Measurements from ENCODE around the gene ACAP3.

Gene ACAP3

DNA sequence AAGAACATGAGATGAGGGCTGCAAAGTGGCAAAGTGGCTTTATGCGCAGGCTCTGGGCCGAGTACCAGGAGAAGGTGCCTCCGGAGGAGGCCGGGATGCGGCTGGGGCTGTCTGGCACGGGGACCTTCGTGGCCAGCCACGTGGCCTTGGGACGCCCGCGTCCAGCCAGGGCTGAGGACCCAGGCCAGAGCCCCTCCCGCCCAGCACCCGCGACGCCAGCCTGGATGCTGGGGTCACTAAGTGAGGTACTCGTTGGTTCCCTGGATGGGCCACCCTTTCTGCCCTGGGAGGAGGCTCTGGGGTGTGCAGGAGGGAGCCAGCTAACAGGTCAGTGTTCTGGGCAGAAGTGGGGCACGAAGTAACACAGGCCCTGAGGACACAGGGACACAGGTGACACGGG, 14.9 kb downstream of the ACAP3 start:
- H3K9me3 ChIP-seq (ENCODE audit: low read length) = no peaks in the 10 kb centered on the region
- no peaks in the 10 kb centered on the region for H3K36me3 ChIP-seq (ENCODE audit: insufficient read depth, low read length)
- no peak overlapping the region for H3K27ac ChIP-seq (ENCODE audit: low read depth, low read length)

DNA sequence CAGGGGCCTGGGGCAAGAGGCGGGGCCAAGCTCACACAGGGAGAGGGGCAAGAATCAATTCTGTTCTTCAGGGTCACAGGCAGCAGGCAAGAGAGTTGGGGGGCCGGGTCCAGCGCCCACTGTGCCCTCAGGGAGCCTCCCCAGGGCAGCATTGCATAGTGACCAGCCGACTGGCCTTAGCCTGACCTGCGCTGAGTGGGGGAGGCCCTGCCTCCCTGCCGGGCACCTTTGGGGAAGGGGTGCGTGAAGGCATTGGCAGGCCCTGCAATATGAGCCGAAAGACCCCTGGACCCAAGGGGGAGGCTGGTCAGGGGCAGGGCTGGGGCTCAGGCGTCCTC, 15.3 kb downstream of the ACAP3 start:
- no peak overlapping the region for H3K9ac ChIP-seq (ENCODE audit: low read length)
- no peaks in the 10 kb centered on the region for H3K36me3 ChIP-seq (ENCODE audit: insufficient read depth, low read length)
- peaks cover 0 to 3% of the 10 kb centered on the region in 2 donors for H3K27me3 ChIP-seq (ENCODE audit: control insufficient read depth in 1 of 2, insufficient read depth in 2 of 2, low read length in 2 of 2)
- no peak overlapping the region for H3K4me3 ChIP-seq (ENCODE audit: low read depth in 1 of 2, low read length in 2 of 2)
- no peak overlapping the region for H3K27ac ChIP-seq (ENCODE audit: low read depth, low read length)
- H3K4me1 ChIP-seq (ENCODE audit: insufficient read depth, low read length) = no peaks in the 10 kb centered on the region
- H3K9me3 ChIP-seq (ENCODE audit: low read length) = no peaks in the 10 kb centered on the region

More for the DNA sequence above, 14.9 kb downstream of the ACAP3 start:
- H3K9ac ChIP-seq (ENCODE audit: low read length) = no peak overlapping the region
- no peak overlapping the region for H3K4me3 ChIP-seq (ENCODE audit: low read depth in 1 of 2, low read length in 2 of 2)
- no peaks in the 10 kb centered on the region for H3K4me1 ChIP-seq (ENCODE audit: insufficient read depth, low read length)
- H3K27me3 ChIP-seq (ENCODE audit: control insufficient read depth in 1 of 2, insufficient read depth in 2 of 2, low read length in 2 of 2) = no peaks in the 10 kb centered on the region

DNA sequence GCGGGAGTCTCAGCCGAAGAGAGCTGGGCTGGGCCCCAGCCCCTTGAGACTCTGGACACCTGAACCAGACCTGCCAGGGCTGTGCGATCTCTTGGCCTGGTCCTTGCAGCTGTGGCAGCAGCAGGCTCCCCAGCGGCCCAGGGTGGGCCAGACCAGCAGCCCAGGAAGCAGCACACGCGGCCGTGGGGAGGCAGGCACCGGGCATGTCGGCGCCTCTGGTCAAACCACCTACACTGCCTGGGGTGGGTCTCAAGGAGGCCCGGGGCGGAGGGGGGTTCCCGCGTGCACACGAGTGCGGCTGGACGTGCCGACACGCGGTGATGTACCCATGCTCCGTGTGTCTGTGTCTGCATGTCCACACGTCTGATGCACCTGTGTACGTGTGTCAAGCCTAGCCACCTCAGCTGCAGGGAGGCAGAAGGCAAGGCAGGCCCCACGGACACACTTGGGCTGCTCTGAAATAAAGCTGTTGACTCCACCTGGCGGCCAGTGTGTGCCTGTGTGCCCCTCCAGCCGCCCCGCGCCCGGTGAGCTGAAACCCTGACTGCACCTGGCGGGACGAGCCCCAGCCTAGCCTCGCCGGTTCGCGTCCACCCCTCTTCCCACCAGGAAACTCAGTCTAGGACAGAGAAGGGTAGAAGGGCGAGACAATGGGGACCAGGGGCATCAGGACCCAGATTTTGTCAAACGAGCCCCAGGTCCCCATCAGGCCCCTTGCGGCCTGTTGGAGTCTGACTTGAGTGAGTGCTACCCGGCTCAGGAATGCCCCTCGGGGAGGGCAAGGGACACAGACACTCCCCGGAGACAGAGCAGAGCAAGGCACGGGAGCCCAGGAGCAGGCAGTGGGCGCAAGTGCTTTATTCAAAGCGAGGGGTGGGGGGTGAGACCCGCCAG, 15.9 kb downstream of the ACAP3 start:
- Histone ChIP-seq H3K27me3 (ENCODE audit: control insufficient read depth in 1 of 2, insufficient read depth in 2 of 2, low read length in 2 of 2) (peaks cover 0 to 9% of the 10 kb centered on the region in 2 donors), H3K4me1 (ENCODE audit: insufficient read depth, low read length) (no peaks in the 10 kb centered on the region), H3K27ac (ENCODE audit: low read depth, low read length) (no peak overlapping the region), H3K4me3 (ENCODE audit: low read depth in 1 of 2, low read length in 2 of 2) (no peak overlapping the region), H3K9ac (ENCODE audit: low read length) (no peak overlapping the region), H3K9me3 (ENCODE audit: low read length) (no peaks in the 10 kb centered on the region), H3K36me3 (ENCODE audit: insufficient read depth, low read length) (no peaks in the 10 kb centered on the region)

DNA sequence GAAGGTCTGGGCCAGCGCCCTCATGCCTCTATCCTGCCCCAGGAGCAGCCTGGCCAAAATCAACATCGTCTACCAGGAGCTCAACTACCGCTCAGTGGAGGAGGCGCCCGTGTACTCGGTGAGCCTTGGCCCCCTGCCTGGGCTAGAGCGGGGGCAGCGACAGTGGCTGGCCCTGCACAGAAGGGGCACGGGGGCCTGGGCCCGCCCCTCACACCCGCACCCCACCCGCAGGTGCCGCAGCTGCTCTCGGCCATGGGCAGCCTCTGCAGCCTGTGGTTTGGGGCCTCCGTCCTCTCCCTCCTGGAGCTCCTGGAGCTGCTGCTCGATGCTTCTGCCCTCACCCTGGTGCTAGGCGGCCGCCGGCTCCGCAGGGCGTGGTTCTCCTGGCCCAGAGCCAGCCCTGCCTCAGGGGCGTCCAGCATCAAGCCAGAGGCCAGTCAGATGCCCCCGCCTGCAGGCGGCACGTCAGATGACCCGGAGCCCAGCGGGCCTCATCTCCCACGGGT, 16.7 kb downstream of the ACAP3 start:
- Histone ChIP-seq H3K4me3 (ENCODE audit: low read depth in 1 of 2, low read length in 2 of 2) (no peak overlapping the region), H3K36me3 (ENCODE audit: insufficient read depth, low read length) (no peaks in the 10 kb centered on the region), H3K9me3 (ENCODE audit: low read length) (no peaks in the 10 kb centered on the region), H3K27ac (ENCODE audit: low read depth, low read length) (no peak overlapping the region), H3K27me3 (ENCODE audit: control insufficient read depth in 1 of 2, insufficient read depth in 2 of 2, low read length in 2 of 2) (peaks cover 0 to 17% of the 10 kb centered on the region in 2 donors), H3K9ac (ENCODE audit: low read length) (no peak overlapping the region), H3K4me1 (ENCODE audit: insufficient read depth, low read length) (no peaks in the 10 kb centered on the region)

DNA sequence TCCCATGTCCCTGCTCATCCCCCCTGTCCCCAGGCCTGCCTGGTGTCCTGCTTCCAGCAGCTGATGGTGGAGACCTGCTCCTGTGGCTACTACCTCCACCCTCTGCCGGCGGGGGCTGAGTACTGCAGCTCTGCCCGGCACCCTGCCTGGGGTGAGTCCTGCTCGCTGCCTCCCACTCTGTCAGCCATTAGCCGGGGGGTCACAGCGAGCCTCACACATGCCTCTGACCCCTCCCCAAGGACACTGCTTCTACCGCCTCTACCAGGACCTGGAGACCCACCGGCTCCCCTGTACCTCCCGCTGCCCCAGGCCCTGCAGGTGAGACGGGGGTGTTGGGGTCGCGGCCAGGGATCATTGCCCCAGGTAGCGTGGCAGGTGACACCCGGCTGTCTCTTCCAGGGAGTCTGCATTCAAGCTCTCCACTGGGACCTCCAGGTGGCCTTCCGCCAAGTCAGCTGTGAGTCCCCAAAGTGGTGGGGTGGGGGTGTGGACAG, 17.4 kb downstream of the ACAP3 start:
- H3K27ac ChIP-seq (ENCODE audit: low read depth, low read length) = no peak overlapping the region
- H3K9ac ChIP-seq (ENCODE audit: low read length) = no peak overlapping the region
- no peak overlapping the region for H3K4me3 ChIP-seq (ENCODE audit: low read depth in 1 of 2, low read length in 2 of 2)
- no peaks in the 10 kb centered on the region for H3K4me1 ChIP-seq (ENCODE audit: insufficient read depth, low read length)
- H3K9me3 ChIP-seq (ENCODE audit: low read length) = no peaks in the 10 kb centered on the region
- peaks cover 0 to 25% of the 10 kb centered on the region in 2 donors for H3K27me3 ChIP-seq (ENCODE audit: control insufficient read depth in 1 of 2, insufficient read depth in 2 of 2, low read length in 2 of 2)
- no peaks in the 10 kb centered on the region for H3K36me3 ChIP-seq (ENCODE audit: insufficient read depth, low read length)

DNA sequence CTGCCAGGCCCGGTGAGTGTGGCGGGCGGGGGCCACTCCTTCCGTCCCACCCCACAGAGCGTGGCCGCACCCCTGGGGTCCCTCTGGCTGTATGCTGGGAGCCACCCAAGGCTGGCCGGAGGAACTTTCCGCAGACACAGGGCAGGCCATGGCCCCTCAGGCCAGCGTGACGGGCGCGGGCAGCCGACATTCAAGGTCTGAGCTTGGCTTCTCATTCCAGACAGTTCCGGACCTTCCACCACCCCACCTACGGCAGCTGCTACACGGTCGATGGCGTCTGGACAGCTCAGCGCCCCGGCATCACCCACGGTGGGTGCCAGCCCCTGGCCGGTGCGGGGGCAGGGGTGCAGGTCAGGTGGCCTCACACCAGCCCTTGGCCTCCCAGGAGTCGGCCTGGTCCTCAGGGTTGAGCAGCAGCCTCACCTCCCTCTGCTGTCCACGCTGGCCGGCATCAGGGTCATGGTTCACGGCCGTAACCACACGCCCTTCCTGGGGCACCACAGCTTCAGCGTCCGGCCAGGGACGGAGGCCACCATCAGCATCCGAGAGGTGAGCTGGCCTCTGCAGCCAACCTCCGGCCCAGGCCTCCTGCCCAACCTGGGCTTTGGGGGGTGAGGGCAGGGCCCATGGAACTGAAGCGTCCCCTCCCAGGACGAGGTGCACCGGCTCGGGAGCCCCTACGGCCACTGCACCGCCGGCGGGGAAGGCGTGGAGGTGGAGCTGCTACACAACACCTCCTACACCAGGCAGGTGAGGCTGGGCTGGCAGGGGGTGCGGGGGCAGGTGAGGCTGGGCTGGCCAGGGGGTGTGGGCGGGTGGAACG, 20.2 kb downstream of the ACAP3 start:
- Histone ChIP-seq H3K9ac (ENCODE audit: low read length) (no peak overlapping the region), H3K4me3 (ENCODE audit: low read depth in 1 of 2, low read length in 2 of 2) (no peak overlapping the region), H3K9me3 (ENCODE audit: low read length) (no peaks in the 10 kb centered on the region), H3K27me3 (ENCODE audit: control insufficient read depth in 1 of 2, insufficient read depth in 2 of 2, low read length in 2 of 2) (peaks cover 0 to 32% of the 10 kb centered on the region in 2 donors), H3K4me1 (ENCODE audit: insufficient read depth, low read length) (no peaks in the 10 kb centered on the region), H3K27ac (ENCODE audit: low read depth, low read length) (no peak overlapping the region), H3K36me3 (ENCODE audit: insufficient read depth, low read length) (no peaks in the 10 kb centered on the region)

DNA sequence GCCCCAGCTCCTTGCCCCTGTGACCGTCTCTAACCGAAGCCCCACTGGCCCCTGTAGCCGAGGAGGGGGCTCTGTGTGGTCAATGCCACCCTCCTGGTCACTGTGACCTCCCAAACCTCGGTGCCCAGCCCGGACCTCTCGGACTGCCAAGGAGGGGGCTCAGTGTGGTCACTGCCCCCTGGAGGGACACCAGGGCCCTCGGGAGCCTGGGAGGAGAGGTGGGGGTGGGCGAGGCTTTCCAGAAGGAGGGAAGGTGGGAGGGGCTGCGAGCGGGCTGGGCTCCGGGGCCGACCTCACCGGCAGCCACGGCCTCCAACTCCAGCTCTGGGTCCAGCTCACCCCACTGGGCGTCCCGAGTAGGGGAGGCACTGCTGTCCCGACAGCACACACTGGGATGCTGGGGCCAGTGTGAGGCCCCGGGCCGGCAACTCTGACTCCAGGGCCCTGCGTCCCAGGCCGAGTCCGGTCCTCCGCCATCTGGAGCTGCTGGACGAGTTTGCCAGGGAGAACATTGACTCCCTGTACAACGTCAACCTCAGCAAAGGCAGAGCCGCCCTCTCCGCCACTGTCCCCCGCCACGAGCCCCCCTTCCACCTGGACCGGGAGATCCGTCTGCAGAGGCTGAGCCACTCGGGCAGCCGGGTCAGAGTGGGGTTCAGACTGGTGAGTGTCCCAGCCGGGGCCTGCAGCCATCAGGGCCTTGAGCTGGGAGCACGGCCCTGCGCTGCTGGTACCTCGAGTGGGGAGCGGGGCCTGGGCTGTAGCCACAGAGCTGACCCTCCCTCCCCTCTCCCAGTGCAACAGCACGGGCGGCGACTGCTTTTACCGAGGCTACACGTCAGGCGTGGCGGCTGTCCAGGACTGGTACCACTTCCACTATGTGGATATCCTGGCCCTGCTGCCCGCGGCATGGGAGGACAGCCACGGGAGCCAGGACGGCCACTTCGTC, 21.1 kb downstream of the ACAP3 start:
- H3K27me3 ChIP-seq (ENCODE audit: control insufficient read depth in 1 of 2, insufficient read depth in 2 of 2, low read length in 2 of 2) = peaks cover 0 to 32% of the 10 kb centered on the region in 2 donors
- H3K27ac ChIP-seq (ENCODE audit: low read depth, low read length) = no peak overlapping the region
- no peaks in the 10 kb centered on the region for H3K9me3 ChIP-seq (ENCODE audit: low read length)
- no peaks in the 10 kb centered on the region for H3K36me3 ChIP-seq (ENCODE audit: insufficient read depth, low read length)
- no peak overlapping the region for H3K4me3 ChIP-seq (ENCODE audit: low read depth in 1 of 2, low read length in 2 of 2)
- H3K4me1 ChIP-seq (ENCODE audit: insufficient read depth, low read length) = no peaks in the 10 kb centered on the region
- no peak overlapping the region for H3K9ac ChIP-seq (ENCODE audit: low read length)

DNA sequence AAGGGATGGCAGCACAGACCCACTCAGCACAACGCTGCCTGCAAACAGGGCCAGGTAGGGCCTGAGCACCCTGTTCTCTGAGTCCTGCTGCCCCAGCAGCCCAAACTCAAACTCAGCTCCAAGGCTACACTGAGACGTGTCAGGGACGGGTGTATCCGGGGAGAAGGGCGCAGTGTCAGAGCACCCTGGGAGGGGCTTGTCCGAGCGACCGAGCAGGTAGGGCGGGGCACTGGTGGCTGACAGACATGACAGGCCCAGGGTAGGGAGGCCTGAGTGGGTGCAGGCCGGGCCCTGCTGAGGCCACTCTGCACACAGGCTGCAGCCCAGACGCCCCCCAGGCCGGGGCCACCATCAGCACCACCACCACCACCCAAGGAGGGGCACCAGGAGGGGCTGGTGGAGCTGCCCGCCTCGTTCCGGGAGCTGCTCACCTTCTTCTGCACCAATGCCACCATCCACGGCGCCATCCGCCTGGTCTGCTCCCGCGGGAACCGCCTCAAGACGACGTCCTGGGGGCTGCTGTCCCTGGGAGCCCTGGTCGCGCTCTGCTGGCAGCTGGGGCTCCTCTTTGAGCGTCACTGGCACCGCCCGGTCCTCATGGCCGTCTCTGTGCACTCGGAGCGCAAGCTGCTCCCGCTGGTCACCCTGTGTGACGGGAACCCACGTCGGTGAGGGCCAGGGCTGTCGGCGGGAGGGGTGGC, 22.0 kb downstream of the ACAP3 start:
- Histone ChIP-seq H3K4me1 (ENCODE audit: insufficient read depth, low read length) (no peaks in the 10 kb centered on the region), H3K36me3 (ENCODE audit: insufficient read depth, low read length) (no peaks in the 10 kb centered on the region), H3K27ac (ENCODE audit: low read depth, low read length) (no peak overlapping the region), H3K4me3 (ENCODE audit: low read depth in 1 of 2, low read length in 2 of 2) (no peak overlapping the region), H3K9me3 (ENCODE audit: low read length) (no peaks in the 10 kb centered on the region), H3K27me3 (ENCODE audit: control insufficient read depth in 1 of 2, insufficient read depth in 2 of 2, low read length in 2 of 2) (peaks cover 0 to 32% of the 10 kb centered on the region in 2 donors), H3K9ac (ENCODE audit: low read length) (no peak overlapping the region)

DNA sequence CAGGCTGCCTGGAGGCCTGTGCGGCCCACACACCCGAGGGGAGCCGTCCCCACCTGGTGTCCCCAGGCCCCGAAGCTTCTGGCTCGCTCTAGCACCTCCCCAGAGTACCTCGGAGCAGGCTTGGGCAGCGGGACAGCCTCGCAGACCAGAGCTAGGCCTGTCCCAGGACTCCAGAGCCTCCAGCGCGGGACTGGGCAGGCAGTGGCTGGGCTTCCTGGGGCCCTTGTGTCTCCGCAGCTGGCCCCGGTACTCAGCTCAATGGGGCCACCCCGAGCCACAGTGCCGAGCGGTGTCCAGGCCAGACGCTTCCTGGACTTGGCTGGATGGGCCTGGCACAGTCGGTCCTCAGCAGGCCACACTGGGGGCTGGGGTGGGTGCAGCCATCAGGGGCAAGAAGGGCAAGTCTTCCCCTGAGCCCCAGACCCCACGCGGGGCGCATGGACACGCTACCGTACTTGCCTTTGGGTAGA, 22.6 kb downstream of the ACAP3 start:
- no peaks in the 10 kb centered on the region for H3K36me3 ChIP-seq (ENCODE audit: insufficient read depth, low read length)
- H3K9me3 ChIP-seq (ENCODE audit: low read length) = no peaks in the 10 kb centered on the region
- no peaks in the 10 kb centered on the region for H3K4me1 ChIP-seq (ENCODE audit: insufficient read depth, low read length)
- no peak overlapping the region for H3K4me3 ChIP-seq (ENCODE audit: low read depth in 1 of 2, low read length in 2 of 2)
- no peak overlapping the region for H3K9ac ChIP-seq (ENCODE audit: low read length)
- H3K27ac ChIP-seq (ENCODE audit: low read depth, low read length) = no peak overlapping the region
- peaks cover 0 to 32% of the 10 kb centered on the region in 2 donors for H3K27me3 ChIP-seq (ENCODE audit: control insufficient read depth in 1 of 2, insufficient read depth in 2 of 2, low read length in 2 of 2)

Data from muscle layer of colon (tissue), 2 donors.